RWPE2 (cell line): ENCODE measurements around the gene LCLAT1.

ENCODE experiments used
- ATAC-seq: fragments of 200-7000 bp; cut with Tn5 transposase; 3 replicates; pipeline ENCODE4 v1.9.1; 2021; ENCODE audit warnings: low read depth
- DNase-seq: peaks from one replicate; pipeline ENCODE4 v3.0.0-alpha.2; 2020; ENCODE audit warnings: low spot score
- H3K27ac ChIP-seq: fragments of 450-650 bp; 2 replicates; pipeline ENCODE4 v1.5.1; 2017; ENCODE audit warnings: mild to moderate bottlenecking; ENCODE audit not compliant: poor library complexity, severe bottlenecking
- H3K27me3 ChIP-seq: fragments of 250-450 bp; sonication (Bioruptor Pico); 2 replicates; pipeline ENCODE4 v1.5.1; 2021; ENCODE audit warnings: mild to moderate bottlenecking, moderate library complexity; ENCODE audit not compliant: insufficient read depth, poor library complexity, severe bottlenecking
- H3K36me3 ChIP-seq: fragments of 250-450 bp; sonication (Bioruptor Pico); 2 replicates; pipeline ENCODE4 v1.5.1; 2020; ENCODE audit warnings: low read depth, mild to moderate bottlenecking, moderate library complexity
- H3K4me1 ChIP-seq: fragments of 250-450 bp; sonication (Bioruptor Pico); 2 replicates; pipeline ENCODE4 v1.5.1; 2021; ENCODE audit warnings: mild to moderate bottlenecking, moderate library complexity; ENCODE audit not compliant: insufficient read depth, poor library complexity, severe bottlenecking
- H3K4me3 ChIP-seq: fragments of 250-450 bp; sonication (Bioruptor Pico); 2 replicates; pipeline ENCODE4 v1.5.1; 2021; ENCODE audit warnings: mild to moderate bottlenecking, moderate library complexity; ENCODE audit not compliant: severe bottlenecking
- H3K9me3 ChIP-seq: fragments of 250-450 bp; sonication (Bioruptor Pico); 2 replicates; pipeline ENCODE4 v1.5.1; 2021; ENCODE audit warnings: mild to moderate bottlenecking, moderate library complexity; ENCODE audit not compliant: severe bottlenecking
- TF ChIP-seq, protein P1 (sequence below): fragments of 450-650 bp; IDR thresholded peaks from one replicate; pipeline ENCODE4 v1.5.1; 2017; ENCODE audit warnings: mild to moderate bottlenecking, moderate library complexity; ENCODE audit not compliant: poor library complexity, severe bottlenecking

The LCLAT1 gene

DNA sequence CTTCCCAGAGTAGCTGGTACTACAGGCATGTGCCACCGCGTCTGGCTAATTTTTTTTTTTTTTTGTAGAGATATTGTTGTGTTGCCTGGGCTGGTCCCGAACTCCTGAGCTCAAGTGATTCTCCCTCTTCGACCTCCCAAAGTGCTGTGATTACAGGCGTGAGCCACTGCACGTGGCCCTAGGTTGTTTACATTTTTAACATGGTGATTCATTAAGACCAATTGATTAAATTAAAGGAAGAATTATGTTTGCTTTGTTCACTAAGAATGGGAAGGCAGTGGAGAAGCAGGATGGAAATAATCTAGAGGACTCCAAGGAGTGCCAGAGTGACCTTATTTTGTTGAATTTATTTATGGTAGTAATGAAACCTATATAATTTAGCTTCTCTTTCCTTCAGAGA, 7.5 kb downstream of the LCLAT1 start:
- Histone ChIP-seq H3K27me3 (no peaks in the 10 kb centered on the region), H3K9me3 (no peaks in the 10 kb centered on the region), H3K36me3 (no peaks in the 10 kb centered on the region), H3K27ac (no peak overlapping the region), H3K4me3 (no peak overlapping the region), H3K4me1 (no peaks in the 10 kb centered on the region)
- TF ChIP-seq, protein P1, sequence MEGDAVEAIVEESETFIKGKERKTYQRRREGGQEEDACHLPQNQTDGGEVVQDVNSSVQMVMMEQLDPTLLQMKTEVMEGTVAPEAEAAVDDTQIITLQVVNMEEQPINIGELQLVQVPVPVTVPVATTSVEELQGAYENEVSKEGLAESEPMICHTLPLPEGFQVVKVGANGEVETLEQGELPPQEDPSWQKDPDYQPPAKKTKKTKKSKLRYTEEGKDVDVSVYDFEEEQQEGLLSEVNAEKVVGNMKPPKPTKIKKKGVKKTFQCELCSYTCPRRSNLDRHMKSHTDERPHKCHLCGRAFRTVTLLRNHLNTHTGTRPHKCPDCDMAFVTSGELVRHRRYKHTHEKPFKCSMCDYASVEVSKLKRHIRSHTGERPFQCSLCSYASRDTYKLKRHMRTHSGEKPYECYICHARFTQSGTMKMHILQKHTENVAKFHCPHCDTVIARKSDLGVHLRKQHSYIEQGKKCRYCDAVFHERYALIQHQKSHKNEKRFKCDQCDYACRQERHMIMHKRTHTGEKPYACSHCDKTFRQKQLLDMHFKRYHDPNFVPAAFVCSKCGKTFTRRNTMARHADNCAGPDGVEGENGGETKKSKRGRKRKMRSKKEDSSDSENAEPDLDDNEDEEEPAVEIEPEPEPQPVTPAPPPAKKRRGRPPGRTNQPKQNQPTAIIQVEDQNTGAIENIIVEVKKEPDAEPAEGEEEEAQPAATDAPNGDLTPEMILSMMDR: no peak
- no peak for DNase-seq
- no peak for ATAC-seq

DNA sequence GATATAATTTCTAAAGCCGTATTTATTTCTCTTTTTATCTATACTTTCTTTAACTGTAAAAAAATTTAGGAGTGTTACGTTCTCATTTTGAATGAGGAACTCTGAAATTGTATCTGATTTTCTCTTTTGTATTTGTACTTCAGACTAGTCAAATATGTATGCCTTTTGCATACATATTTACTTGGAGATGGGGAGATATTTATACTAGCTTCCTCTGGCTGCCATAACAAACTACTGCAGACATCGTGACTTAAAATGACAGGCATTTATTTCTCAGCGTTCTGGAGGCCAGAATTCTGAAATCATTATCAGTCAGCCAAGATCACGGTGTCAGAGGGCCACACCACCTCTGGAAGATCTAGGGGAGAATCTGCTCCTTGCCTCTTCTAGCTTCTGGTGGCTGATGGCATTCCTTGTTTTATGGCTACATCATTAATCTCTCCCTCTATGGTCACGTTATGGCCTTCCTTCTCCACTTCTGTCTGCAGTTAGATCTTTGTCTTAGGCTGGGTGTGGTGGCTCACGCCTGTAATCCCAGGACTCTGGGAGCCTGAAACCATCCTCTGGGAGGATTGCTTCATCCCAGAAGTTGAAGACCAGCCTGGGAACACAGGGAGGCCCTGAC, 8.2 kb downstream of the LCLAT1 start:
- H3K4me1 ChIP-seq: no peaks in the 10 kb centered on the region
- ATAC-seq (no peak), DNase-seq (no peak)
- H3K36me3 ChIP-seq: no peaks in the 10 kb centered on the region
- no peak overlapping the region for H3K27ac ChIP-seq
- H3K4me3 ChIP-seq: no peak overlapping the region
- no peaks in the 10 kb centered on the region for H3K9me3 ChIP-seq
- H3K27me3 ChIP-seq: no peaks in the 10 kb centered on the region
- TF ChIP-seq, protein P1: no peak

DNA sequence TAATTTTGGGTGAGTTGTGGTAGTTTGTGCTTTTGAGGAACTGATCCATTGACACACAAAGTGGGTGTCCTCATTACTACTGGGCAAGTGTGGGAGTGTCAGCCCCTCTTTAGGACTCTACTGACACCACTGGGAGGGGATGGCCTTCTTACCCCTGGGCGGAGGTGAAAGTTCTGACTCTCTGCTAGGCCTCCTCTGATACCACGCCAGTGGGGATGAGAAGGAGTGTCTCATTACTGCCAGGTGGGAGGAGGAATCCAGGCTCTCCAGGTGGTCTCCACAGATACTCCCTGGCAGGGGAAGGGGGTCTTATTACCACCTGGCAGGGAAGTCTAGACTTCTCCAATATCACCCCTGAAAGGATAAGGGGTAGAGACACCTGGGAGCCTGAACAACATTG, 9.1 kb downstream of the LCLAT1 start:
- TF ChIP-seq, protein P1: no peak
- ATAC-seq: no peak
- Histone ChIP-seq H3K4me3 (no peak overlapping the region), H3K36me3 (no peaks in the 10 kb centered on the region), H3K27me3 (no peaks in the 10 kb centered on the region), H3K4me1 (no peaks in the 10 kb centered on the region), H3K27ac (no peak overlapping the region), H3K9me3 (no peaks in the 10 kb centered on the region)
- DNase-seq: no peak

DNA sequence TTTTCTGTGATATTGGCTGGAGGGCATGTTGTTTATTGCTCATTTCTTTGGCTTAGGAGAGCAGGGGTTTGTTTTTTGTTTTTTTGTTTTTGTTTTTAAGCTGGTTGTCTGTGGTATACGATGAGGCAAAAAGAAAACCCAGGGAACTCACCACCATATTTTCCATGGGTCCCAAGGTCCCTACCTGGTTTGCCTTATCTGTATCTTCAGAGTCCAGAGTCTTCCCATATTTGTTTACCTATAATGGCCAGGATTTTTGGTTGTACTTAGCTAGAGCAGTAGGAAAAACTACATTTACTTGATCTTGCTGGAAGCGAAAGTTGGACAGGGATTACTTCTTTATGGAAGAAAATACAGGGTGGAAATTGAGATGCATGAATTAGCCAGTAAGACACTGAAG, 9.5 kb downstream of the LCLAT1 start:
- Histone ChIP-seq H3K27ac (no peak overlapping the region), H3K9me3 (no peaks in the 10 kb centered on the region), H3K4me3 (no peak overlapping the region), H3K27me3 (no peaks in the 10 kb centered on the region), H3K36me3 (no peaks in the 10 kb centered on the region), H3K4me1 (no peaks in the 10 kb centered on the region)
- no peak for DNase-seq
- TF ChIP-seq, protein P1: no peak
- ATAC-seq: no peak

DNA sequence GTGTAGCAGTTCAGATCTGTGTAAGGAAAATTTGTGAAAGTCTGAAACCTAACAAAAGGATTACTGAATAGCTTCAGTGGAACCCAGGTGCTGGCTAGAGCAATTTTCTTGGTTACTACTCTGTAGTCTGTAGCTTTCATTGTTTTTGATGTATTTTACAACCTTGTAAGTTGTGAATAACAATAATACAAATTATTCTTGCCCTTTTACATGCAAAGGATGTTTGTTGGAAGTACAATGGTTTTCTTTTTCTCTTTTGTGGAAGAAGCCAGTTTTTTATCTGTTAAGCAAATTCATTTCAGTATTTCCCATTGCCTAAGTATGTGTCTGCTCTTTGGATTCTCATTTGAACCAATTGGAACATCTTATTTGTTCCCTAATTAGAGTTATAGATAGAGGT, 10.2 kb downstream of the LCLAT1 start:
- no peak for DNase-seq
- Histone ChIP-seq H3K4me1 (no peaks in the 10 kb centered on the region), H3K9me3 (no peaks in the 10 kb centered on the region), H3K4me3 (no peak overlapping the region), H3K36me3 (no peaks in the 10 kb centered on the region), H3K27ac (no peak overlapping the region), H3K27me3 (no peaks in the 10 kb centered on the region)
- TF ChIP-seq, protein P1: no peak
- ATAC-seq: no peak
